Measurements from ENCODE around the gene PLCXD3. TPM values are rescaled to one million over a fixed set of nuclear protein-coding genes. Genes with fewer than 3 reads are reported as not detected.

PLCXD3 gene
- total RNA-seq, 1 donor from 2014 or later: 0.20 TPM

DNA sequence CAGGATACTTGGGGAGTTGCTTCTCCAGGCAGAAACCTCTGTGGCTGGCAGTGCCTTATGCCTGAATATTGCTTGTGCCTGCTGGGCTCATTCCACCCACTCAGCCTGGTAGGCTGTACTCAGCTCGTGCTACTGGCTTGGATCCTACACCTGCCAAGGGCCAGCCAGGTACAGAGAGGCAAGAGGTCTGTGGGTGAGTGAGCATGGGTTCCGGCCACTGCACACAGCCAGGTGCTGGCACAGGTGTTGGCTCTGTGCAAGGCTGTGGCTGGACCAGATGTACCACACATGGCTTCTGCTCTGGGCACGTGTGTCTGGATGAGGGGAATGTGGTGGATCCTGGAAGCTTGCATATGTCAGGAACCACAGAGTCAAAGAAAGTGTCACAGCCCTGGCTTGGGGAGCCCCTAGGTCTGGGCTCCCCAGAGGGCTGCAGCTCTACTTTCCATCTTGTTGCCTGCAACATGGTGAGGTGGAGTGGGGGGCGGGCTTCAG lies 220.4 kb downstream of the PLCXD3 start:
- no peak for DNase-seq (ENCODE audit: low read depth, low spot score)

DNA sequence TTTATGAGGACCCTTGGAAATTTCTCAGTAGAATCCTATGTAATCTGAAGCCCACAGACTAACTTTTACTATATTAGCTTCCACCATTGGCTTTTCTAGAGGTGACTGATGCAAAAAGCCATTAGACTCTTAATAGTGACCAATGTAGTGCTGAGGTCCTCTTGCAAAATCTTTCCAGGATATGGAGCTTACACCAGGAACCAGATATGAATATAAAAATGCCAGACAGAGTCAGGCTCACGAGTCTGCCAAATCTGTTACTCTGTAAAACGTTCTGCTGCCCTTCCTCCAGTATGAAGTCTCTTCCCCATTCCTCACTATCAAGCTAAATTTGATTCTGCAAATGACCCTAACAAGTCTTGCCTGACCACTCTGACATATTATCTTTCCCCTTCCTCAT lies 223.7 kb downstream of the PLCXD3 start:
- DNase-seq (ENCODE audit: low read depth, low spot score): no peak

DNA sequence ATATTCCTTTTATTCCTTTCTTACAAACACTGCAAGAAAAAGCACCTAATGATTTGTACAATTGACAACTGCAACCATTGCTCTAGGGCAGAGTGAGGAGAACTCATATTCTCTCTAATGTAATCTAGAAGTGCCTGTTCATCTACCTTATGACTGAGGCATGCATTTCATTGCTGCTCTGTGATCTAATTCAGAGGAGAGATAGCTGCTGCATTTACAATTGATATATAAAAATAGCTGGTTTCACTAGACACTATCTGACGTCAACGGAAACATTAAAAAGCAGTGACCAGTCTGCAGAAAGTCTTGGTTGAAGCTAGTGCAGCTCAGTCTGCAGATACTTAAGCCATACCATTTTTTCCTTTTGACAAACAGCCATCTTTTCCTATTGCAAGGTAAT lies 224.2 kb downstream of the PLCXD3 start:
- DNase-seq (ENCODE audit: low read depth, low spot score): no peak

DNA sequence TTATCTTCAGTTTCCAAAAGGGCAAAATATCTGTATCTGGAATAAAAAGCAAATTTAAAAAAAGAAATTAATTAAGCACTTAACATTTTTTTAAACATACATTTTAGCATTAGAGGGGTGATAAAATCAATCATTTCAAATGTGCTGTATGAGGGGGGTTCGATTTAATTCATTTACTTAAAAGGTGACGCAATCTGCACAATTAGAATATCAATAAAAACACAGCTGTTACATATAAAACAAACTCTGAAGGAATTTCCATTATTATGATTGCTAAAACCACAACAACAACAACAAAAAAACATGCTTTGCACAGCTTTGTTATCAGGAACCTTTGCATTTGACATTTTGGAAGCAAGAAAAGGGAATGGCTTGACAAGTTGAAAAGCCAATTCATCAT lies 225.5 kb downstream of the PLCXD3 start:
- no peak for DNase-seq (ENCODE audit: low read depth, low spot score)

DNA sequence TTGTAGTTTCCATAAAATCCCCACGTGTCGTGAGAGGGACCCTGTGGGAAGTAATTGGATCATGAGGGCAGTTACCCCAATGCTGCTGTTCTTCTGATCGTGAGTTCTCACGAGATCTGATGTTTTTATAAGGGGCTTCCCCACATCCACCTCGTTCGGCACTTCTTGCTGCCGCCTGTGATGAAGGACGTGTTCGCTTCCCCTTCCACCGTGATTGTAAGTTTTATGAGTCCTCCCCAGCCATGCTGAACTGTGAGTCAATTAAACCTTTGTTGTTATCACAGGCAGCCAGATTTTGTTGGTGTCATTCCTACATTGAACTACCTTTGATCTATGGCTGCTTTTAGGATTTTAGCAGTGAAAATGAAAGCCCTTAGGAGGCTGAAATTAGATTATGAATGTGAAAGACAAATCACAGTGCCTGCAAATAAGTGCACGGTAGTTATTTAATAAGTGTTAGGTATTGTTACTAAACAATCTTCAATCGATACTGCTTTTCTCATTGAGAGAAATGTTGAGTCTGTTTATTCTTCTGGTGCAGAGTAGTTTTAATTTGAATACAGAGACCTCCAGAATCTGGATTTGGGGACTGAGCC lies 229.1 kb downstream of the PLCXD3 start:
- DNase-seq (ENCODE audit: low read depth, low spot score): no peak

DNA sequence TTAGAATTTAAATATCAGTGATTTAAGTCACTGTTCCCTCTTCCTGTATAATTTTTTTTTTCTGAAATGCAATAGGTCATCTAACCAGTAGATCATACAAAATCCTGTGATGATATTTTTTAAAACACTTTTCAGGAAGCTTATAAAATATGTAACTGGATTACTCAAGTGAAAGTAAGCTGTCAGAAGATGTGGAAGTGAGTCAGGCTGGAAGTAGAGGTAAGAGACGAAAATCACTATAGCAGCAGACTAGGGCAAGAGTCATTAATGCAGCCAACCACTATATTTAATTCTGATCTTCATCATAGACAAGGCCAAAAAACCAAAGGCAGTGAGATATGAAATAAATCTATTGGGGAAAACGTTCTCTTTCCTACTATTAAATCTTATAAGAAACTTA lies 231.4 kb downstream of the PLCXD3 start:
- no peak for DNase-seq (ENCODE audit: low read depth, low spot score)

DNA sequence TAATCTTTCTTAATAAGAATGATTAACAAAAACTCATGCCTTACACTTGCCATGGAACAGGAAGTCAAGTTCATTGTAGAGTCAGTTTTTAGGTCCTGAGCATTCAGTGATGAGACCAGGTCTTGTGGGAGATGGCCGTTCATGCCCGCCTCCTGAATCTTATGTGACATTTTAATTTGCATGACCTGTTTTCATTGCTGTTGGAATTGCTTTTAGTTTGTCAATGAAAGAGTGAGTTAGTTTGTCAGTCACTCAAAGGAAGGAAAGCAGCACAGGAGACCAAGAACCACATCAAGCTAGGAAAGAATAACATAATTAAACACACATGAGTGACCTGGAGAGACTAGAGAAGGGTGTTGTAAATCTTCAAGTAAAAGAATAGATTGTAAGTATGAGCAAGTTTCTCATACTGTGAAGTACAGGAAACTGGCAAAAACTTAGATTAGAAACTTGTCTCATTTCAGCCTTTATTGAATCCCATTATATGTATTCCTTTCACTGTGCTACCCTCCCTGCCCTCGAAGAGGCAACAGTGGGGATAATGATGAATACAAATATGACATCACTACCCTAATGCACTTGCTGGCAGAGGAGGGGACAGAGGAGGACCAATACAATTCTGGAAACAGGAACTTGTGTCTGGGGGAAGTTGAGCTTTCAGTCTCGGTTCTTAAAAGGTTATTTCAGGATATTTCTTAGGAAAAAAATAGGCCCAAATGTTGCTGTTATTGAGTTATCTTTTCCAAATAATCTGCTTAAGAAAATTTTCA lies 232.7 kb downstream of the PLCXD3 start:
- no peak for DNase-seq (ENCODE audit: low read depth, low spot score)

DNA sequence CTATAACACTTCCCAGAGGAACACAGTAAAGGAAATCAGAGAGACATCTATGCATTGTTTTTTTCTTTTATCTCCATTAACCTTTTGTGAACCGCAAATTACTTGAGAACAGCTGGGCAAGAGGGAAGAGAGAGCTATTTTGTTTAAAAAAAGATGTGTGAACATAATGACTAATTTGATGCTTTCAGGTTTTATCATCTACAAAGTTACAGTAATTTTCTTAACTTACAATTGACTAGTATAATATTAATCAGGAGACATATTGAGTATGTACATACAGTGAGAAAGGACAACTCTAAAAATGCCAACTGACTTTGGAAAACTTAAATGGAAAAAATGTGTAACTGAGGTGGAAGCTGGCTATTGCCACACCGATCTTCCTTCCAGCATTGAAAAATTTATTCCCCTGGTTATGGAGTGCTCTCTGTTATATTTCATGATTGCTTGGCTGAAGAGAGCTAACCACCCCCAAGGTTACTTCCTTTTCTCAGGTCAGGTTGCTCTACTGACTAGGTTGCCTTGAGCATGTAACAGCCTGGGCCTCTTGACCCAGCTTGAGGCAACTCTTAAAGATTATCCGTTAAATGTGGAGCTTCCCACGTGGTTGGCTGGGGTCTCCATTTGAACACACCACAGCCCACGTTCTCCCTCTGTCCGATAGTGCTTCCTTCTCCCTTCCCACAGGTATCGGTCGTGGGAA lies 234.4 kb downstream of the PLCXD3 start:
- no peak for DNase-seq (ENCODE audit: low read depth, low spot score)

DNA sequence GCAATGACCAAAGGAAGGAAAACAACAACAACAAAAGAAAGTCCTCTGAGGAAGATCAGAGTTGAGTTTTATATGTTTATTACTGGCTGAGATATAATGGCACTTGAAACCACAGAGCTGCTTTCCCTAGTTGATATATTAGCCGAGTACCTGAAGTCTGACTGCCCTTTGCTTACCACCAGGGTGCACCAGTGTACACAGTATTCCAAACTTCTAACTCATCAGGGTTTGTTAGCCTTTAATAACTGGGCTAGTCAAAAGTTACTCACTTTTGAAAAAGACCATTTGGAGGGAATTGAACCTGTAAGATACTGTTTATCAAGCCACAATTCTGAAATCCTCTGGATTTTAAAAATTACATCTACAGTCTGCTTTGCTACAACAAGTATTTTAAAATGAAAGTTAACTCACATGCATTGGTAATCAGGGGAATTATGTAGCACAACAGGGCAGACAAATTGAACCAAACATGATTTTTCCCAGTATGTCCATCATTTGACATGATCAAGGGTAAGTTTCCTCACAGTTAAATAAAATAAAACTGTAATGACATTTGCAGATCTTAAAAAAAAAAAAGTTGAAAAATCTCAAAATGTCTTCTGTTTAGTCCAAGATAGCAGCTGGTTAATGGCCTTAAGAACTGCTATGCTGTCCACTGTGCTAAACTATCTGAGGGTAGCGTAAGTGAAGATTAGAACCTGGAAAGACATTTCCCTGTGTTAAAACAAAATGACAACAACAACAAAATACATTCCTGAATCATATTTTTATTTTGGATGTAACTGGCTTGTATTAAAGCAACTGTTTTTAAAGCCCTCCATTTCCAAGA lies 239.8 kb downstream of the PLCXD3 start:
- DNase-seq (ENCODE audit: low read depth, low spot score): no peak

DNA sequence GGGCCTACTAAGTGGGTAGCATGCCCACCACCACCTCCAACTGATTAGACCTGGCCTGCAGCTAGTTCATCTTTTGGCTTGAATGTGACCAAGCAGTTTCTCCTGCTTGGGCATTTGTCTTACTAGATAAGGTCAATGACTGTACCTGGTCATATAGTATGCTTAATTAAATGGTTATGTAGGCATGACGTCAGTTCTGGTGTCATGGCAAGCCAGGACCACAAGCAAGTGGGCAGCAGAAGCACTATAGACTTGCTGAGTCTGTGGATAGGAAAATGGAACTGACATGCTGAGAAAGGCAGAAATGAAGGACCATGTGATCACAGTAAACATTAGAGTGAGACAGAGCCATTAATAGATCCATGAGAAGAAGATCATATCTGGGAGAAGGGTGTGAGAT lies 241.5 kb downstream of the PLCXD3 start:
- no peak for DNase-seq (ENCODE audit: low read depth, low spot score)

DNA sequence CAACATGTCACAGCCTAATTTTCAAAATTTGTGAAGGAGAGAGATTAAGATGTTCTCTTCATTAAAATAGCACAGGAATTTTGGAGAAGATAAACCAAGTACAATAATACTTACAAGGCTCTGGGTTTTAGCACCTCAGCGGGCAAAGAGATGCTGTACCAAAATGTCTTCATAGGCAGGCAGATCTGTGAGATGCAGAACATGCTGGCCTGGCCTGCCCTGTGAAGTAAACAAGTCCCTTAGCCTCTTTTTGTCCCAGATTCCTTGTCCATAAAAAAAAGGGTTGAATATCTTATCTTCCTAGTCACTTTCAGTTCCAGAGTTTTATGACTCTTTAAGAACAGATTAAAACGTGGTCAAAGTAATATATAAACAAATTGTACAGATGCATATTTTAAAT lies 244.0 kb downstream of the PLCXD3 start:
- no peak for DNase-seq (ENCODE audit: low read depth, low spot score)

DNA sequence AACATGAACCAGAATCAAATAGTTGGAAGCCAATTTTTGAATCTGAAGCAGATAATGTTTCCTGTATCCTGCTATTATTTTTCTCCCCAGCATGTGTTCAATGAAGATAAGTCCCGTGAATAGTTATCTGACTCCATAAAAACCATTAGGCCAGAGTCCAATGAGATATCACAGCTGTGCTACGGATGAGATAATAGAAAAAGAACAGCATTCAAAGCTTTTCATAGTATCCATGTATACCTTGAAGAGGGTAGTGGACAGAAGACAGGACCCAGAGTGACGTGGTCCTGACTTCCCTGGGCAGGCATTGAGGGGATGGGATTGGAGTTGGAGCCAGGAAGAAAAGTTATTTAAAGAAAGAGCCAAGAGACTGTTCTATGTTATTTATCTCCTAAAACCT lies 246.4 kb downstream of the PLCXD3 start:
- no peak for DNase-seq (ENCODE audit: low read depth, low spot score)

DNA sequence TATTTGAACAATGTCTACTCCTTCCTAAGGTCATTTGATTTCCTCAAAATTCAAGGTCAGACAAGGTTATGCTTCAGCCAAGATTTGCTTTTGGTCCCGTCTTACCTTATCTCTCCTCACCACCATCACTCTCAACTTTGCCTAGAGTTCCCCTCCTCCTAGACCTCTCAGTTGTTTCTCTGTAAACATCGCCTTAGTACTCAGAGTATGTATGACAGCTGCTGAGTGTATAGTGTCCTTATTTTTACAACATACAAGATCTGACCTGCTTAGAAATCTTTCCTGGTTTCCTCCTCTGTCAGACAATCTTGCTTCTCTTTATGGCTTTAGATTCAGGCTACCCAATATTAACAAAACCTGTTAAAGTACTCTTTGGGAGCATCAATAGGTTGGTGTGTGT lies 247.1 kb downstream of the PLCXD3 start:
- DNase-seq (ENCODE audit: low read depth, low spot score): no peak

All from pulmonary artery endothelial cell (primary cell).